ENCODE measurements around the gene SLC1A7. TPM values are rescaled to one million over a fixed set of nuclear protein-coding genes. Genes with fewer than 3 reads are reported as not detected.

Gene SLC1A7
- polyA plus RNA-seq, 1 donor = 0.41 TPM

DNA sequence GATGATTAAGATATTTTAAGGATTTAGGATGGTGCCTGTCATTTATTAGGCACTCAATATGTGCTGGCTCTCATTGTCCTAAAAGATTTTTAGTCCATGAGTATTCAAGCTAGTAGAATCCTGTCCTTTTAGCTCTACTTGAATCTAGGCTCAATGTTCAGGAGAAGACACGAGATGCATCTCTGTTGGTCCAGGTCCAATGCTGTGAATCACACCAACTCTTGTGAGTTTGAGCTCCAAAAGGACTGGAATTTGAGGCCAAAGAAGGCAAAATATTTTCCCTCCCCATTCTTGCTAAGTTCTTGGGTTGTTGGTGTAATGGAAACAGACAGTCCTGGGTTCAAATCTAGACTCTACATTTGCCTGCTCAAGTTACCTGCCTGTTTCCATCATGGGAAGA is 81.9 kb downstream of the SLC1A7 start:
- no peak for DNase-seq

DNA sequence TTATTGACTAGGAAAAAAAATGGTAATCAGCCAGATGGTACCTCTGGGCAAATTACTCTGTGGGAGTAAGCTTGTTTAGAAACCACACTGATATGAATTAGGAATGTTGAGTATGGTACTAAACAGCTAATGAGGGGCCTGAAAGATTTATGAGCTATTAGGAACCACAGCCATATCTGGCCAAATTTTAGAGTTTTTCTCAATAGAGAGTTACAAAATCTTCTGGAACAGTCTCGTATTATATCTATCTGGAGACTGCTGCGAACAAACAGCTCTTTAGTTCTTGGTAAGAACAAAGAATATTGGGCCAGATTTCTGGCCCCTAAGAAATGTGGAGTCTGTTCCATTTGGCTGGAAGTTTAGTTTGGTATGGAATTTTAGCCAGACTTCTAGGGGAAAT is 85.3 kb downstream of the SLC1A7 start:
- DNase-seq = no peak

DNA sequence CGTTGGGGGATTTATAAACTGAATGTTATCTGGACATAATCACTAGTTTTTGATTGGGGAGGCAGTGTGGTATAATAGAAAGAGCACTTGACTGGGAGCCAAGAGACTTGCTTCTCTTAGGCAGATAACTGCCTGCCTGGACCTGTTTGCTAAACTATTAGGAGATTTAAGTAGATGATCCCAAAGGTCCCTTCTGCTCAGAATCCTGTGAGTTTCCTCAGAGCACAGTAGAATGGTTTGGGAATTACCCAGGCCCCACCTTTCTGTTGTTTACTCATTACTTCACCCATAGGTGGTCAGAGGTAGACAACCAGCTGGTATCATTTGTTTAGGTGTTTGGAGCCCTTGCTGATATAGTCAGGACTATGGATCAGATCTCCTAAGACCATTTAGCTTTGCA is 90.8 kb downstream of the SLC1A7 start:
- DNase-seq = no peak

DNA sequence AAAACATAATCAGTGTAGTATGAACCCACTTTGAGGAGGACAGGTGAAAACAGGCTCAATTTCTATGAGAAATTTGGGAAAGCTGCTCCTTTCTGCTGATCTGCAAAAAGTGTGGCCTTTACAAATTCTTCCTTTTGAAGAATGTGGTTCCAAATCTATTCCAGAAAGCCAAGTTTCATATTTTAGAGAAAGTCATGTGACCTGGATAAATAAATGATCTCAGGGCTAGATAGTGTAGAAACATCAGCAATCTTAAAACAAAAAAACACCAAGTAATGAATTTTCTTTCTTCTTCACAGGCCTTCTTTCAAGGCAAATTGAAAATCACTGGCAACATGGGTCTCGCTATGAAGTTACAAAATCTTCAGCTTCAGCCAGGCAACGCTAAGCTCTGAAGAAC is 92.1 kb downstream of the SLC1A7 start:
- no peak for DNase-seq

DNA sequence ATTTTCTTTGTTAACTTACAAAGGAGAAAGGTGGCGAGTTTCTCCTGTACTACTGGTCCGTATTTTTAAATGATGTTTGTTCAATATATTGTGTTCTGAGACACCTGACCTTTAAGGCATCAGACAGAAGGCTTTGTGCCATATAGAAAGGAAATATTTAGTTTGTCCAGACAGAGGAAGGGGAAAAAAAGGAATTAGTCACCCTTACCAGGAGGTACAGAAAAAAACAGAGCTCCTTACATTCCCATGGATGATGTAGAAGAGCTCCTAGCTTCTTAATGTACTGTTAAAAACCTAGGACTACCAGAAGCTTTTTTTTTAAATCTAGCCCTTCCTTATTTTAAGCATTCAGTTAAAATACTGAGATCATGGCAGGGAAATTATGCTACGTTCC is 92.9 kb downstream of the SLC1A7 start:
- DNase-seq = no peak

DNA sequence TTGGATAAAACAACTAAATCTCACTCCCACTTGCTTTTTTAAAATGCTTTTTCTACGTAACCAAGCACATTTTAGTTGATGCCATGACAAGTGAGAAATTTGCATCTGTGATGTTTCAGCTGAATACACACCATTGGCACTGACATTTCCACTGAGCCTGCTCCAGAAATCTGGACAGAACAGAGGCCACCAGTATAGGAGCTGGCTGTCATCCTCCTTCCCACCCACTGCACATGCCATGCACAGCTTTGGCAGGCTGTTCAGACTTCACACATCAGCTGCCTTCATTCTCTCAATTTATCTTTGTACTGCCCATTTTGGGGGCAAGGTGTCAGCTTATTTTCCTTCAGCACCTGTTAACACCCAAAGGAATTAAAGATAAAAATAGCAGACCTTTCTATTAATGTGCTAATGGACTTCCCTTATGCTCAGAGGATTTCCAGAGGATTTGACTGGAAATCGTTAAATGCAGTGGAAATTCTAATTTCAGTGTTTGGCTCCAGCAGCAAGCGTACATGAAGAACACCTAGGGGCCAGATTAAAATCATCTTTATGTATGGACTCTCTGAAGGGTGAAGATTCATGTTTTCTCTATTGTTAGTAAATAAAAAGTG is 93.4 kb downstream of the SLC1A7 start:
- no peak for DNase-seq

DNA sequence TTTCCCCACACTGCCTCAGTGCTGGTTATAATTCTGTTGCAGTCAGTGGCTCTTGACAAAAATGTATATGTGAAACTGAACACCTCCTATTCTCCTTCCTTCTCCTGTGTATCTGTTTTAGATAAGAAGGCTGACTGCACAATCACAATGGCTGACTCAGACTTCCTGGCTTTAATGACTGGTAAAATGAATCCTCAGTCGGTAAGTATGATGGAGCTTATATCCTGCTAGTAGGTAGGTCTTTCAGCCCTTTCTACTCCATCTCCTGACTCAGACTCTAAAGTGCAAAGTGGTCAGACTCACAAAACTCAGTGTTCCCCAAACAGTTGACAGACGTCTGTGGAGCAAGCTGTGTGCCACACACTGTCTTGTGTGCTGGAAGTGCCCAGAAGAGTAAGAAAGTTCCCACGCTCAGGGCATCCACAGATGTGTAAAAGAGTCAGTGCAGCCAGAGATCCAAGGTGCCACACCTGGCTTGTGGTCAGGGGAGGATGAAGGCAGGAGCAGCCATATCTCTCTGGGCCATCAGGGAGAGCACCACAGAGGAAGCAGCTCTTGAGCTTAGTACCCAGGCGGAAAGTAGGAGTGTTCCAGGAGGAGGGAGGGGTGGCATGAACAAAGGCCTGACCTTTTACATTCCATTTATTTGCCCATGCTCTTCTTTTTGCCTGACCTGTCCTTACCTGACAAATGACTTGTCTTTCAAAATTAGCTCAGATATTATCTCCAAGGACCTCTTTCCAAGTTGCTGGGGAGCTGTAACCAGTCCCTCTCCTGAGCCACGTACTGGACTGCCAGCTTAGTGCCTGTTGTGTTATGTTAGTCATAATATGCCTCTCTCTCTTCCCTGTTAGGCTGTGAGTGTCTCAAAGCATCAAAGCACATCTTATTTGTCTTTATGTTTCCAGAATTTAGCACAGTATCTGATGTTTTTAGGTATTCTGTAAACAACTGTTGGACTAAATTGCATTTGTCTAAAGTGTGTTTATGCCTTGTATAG is 94.4 kb downstream of the SLC1A7 start:
- no peak for DNase-seq

DNA sequence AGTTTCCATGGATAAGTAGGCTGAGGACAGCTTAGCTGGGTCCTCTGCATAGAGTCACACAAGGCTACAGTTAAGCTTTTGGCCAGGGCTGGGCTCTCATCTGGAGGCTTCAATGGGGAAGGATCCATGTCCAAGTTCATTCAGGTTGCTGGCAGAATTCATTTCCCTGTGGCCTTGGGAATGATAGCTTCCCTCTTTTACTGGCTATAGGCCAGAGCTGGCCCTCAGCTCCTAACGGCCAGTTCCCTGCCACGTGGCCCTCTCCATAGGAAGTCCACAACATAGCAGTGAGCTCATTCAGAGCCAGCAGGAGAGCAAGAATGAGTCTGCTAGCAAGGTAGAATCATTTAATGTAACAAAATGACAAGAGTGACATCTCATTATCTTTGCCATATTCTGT is 95.5 kb downstream of the SLC1A7 start:
- DNase-seq = no peak

DNA sequence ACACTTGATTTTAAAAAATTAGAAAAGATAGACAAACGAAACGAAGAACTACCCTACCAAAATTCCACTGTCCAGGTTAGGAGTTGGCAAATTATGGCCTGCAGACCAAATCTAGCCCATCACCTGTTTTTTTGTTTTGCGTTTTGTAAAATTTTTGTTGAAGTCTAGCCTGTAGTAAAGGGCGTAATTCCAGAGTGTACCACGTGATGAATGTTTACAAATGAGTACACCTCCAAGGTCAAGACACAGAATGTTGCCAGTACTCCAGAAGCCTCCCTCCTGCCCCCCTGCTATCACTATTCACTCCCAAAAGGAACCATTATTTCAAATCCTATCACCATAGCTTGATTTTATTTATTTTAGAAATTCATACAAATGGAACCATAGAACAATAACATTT is 97.5 kb downstream of the SLC1A7 start:
- no peak for DNase-seq

DNA sequence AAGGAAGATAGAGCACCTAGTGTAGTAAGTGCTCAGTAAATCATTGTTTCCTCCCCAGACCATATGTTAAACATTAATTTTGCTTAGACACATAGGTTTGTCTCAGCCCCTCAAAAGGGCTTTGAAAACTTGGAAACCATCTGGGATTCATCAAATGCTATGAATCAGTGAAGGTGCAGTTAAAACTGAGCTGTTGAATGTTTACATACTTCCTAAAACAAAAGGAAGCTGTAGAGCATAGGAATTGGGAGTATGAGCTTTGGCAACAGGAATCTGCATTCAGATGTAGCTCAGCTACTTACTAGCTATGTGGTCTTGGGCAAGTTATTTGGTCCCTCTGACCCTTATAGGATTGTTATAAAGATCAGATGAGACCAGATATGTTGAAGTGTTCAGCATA is 99.2 kb downstream of the SLC1A7 start:
- no peak for DNase-seq

DNA sequence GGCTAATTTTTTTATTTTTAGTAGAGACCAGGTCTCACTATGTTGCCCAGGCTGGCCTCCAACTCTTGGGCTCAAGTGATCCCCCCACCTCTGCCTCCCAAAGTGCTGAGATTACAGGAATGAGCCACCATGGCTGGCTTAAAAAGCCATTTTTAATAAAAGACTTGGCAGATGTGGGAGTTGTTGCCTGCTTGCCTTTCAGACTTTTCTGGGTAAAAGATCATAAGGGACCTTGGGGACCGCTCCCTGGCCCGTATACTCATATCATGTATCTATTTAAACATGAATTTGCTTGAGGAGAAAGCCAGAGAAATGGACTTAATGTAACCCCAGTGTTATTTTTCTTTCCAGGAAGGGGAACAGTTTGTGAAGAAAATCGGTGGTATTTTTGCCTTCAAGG is 103.9 kb downstream of the SLC1A7 start:
- DNase-seq = no peak

Other genes starting within 250 kb of the SLC1A7 start
- gene ECHDC2, start 220.9 kb downstream of the SLC1A7 start, polyA plus RNA-seq (ENCODE audit: insufficient read length) = 108 TPM
- gene SCP2, start 215.4 kb downstream of the SLC1A7 start, polyA plus RNA-seq (ENCODE audit: insufficient read length) = 76.4 TPM
- gene PODN, start 80.4 kb downstream of the SLC1A7 start, polyA plus RNA-seq (ENCODE audit: insufficient read length) = 8.5 TPM
- 12.9 TPM for gene CPT2, start 54.2 kb upstream of the SLC1A7 start, polyA plus RNA-seq (ENCODE audit: insufficient read length)
- 59.0 TPM for gene CZIB, start 78.0 kb upstream of the SLC1A7 start, polyA plus RNA-seq (ENCODE audit: insufficient read length)
- gene MAGOH, start 95.9 kb upstream of the SLC1A7 start, polyA plus RNA-seq (ENCODE audit: insufficient read length) = 36.3 TPM
- gene LRP8, start 185.4 kb upstream of the SLC1A7 start, polyA plus RNA-seq (ENCODE audit: insufficient read length) = 6.1 TPM